GM18870 (cell line): ENCODE measurements around the gene GAS5.
"Not testable (repeated sequence)": the region's sequence is repeated elsewhere in the genome, so short reads cannot be mapped to it uniquely, and the experiment has no call there.

Experiments used
- ATAC-seq: cut with Tn5 transposase; IDR thresholded peaks from one replicate; pipeline ENCODE4 v1.9.1; 2021; ENCODE audit warnings: moderate library complexity; ENCODE audit not compliant: unreplicated experiment

The GAS5 gene

GRCh38 chr1:173867753-173868265, at the start of gene GAS5:
Gene GAS5, minus strand, starts transcription at chr1:173867989.
- peak; percentile 80 for ATAC-seq

DNA sequence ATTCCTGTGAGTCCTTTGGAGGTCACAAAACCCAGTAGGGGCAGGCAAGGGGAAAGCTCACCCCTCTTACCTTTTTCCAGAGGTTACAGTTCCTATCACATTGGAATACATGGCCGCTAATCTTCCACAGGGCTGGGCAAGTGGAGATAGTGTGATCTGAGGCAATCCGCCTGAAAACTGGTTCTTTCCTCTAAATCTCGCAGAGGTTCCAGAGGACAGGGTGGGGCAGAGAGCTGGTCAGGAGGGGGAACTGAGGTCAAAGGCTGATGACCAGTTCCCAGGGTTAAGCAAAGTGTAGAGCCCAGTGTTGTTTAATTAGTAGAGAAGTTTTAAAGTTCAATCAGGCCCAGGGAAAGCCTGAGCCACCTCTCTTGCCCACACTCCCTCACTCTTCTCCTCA, 49.4 kb upstream of the GAS5 start, which contains the start of gene SERPINC1:
SERPINC1 (minus strand) TSS at position 179 of the 400 bp plus-strand sequence; CDS start at position 111, 68 bp downstream.
- ATAC-seq = no peak

DNA sequence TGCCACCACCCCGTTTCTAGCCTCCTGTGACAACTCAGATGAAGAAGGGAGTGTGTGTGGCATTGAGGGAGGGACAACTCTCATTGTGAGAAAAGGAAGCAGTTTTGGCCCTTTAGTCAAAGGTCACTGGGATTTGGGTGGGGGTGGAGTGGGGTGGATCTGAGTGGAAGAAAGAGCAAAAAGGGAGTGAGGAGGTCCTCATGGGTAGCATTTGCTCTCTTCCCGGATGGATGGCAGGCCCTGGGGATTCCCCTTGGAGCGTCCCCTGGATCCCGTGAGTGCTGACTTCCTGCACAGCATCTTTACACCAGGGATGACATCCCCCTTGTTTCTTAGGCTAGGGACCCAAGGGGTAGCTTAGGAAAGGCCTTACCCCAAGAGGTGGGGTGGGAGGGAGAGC, 48.9 kb upstream of the GAS5 start:
- no peak for ATAC-seq

DNA sequence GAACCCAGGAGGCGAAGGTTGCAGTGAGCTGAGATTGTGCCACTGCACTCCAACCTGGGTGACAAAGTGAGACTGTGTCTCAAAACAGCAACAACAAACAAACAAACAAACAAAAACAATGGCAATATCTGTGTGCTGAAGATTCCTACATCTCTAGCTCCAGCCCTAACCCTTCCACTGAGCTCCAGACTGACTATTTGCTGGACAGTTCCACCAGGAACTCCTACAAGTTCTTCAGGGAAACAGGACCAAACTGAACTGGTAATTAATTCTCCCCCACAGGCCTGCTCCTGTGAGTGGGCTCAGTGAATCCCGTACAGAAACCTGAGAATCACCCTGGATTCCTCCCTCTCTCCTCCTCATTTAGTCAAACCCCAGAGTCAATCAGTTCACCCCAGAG, 47.8 kb upstream of the GAS5 start:
- ATAC-seq = no peak

DNA sequence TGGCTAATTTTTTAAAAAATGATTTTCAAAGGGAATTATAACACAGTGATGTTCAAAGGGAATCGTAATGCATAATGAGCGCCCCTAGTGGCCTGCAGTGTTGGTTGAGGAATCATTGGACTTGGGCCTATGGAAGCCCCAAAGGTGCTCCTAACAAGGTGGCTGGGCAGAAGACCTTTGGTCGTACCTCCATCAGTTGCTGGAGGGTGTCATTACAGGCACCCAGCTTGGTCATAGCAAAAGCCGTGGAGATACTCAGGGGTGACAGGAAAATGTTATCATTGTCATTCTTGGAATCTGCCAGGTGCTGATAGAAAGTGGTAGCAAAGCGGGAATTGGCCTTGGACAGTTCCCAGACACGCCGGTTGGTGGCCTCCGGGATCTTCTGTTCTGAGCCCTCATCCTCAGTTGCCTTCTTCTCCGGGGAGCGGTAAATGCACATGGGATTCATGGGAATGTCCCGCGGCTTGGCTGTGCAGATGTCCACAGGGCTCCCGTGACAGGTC, 46.6 kb upstream of the GAS5 start:
- no peak for ATAC-seq

DNA sequence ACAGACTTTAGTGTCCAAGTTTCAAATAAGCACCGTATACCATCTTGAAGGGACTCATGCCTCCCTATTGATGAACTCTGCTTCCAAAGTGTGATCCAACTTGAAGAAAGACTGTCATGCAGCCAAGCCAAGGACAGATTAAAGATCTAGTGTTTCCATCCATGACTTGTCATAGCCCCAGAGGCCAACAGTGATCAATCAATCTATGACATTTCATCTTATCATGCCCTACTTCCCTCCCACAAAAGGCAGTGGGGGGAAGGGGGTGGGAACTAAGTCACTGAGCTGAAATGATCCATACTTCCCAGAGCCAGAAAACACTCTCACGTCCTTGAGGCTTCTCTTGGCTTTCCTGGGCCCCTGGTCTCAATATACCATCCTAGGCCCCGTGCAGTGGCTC, 45.3 kb upstream of the GAS5 start:
- ATAC-seq = no peak

DNA sequence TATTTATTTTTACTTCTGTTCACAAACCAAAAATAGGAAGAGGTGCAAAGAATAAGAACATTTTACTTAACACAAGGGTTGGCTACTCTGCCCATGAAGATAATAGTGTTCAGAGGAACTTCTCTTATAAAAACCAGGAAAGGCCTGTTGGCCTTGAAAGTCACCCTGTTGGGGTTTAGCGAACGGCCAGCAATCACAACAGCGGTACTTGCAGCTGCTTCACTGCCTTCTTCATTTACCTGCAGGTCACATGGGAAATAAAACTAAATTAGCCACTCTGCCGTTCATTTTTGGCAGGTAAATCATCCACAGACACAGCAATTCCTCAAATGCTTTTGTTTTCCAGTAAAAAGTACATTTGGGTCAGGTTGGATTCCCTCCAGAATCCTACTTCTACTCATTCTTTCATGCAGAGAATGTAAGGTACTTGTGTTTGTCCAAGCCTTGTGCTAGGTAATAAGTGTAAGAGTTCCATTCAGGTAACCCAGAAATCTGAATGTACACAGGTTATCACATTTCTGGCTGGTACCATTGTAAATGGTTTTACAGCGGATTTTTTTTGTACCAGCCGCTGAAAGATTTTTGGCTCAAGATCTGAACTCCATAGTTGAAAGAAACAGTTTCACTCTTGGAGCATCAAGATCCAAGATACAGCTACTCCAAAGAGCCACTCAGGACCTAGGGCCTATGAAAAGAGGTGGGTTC, 36.2 kb upstream of the GAS5 start:
- no peak for ATAC-seq

DNA sequence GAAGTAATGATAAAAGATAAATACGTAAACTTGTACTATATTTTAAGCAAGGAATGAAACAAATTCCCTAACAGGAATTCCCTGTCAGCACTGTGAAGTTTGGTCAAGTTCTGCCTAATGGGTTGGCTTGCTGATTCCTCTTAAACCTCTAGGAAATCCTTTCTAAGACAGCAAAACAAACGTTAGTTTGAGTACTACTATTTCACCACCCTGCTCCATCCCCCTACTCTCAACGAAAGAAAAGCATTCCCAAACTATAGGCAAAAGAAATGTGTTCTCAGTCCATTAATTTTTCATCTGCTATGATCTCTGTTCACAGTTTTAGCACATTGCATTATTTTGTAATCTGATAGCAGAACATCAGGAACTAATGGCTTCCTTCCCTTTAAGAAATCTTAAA, 33.2 kb upstream of the GAS5 start:
- ATAC-seq = no peak

DNA sequence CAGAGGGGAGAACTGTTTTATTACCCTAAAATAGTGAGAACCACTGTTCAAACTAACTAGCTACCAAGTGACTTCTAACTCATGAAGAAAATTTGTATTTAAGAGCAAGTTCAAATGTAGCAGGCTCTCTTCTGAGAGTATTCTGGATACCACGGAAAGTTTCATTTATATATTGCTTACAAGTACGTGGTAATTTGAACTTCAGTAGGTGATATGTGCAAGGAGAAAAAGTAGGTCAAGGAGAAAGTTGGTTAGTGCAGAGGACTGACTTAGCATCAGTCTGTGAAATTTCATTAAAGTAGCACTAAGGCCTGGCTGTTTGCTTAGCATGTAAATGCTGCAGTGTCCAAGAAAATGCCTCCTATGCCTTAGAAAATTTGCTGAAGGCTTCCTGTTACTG, 32.6 kb upstream of the GAS5 start:
- no peak for ATAC-seq

DNA sequence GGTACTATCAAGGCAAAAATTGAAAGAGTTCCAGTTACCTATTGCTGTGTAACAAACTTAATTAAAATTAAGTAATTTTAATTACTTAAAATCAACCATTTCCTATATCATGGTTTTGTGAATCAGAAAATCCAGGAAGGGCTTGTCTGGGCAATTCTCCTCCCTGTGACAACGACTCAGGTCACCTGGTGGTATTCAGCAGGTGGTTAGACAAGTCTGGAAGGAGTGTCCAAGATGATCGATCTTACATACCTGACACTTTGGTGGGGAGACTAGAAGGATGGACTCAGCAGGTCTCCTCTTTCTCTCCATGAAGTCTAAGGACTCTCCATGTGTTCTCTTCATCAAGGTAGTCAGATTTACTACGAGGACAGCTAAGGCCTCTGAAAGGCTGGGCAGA, 26.4 kb upstream of the GAS5 start:
- ATAC-seq = no peak

DNA sequence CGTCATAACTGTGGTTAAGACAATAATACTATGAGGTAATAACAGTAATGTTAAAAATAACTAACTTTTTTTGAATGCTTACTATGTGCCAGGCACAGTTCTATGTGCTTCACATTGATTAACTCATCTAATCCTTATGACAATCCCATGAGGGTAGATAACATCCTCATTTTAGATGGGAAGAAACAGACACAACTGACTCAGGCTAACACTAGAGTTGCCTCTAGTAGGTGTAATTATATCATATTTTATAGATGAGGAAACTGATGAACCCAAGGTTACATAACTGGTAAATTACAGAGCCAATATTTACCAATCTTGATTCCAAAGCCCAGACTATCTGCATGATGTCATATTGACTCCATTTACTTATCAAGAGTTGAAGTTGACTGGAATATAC, 25.8 kb upstream of the GAS5 start:
- no peak for ATAC-seq

GRCh38 chr1:173889885-173890284, 22.1 kb upstream of the GAS5 start:
- ATAC-seq = no peak

- no peak for ATAC-seq
These were observed 21.0 kb upstream of the GAS5 start for GRCh38 chr1:173888749-173889148.

DNA sequence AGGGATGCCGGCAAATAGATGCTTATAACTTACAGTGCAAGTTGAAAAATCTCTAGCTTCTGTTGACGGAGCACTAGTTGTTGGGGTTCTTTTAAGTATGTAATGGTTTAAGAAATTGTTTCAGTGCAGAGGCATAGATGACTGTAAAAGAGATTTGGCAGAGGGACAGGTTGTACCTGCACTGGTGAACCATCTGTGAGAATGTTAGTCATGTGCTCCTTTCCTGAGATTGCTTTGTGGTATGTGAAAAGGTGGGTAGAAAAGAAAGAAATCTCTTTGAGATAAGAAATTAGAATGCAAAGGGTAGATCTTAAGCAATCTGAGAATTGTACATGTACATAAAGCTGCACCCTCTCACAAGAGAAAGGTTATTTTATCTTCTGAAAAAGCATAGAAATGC, 19.8 kb upstream of the GAS5 start:
- no peak for ATAC-seq

DNA sequence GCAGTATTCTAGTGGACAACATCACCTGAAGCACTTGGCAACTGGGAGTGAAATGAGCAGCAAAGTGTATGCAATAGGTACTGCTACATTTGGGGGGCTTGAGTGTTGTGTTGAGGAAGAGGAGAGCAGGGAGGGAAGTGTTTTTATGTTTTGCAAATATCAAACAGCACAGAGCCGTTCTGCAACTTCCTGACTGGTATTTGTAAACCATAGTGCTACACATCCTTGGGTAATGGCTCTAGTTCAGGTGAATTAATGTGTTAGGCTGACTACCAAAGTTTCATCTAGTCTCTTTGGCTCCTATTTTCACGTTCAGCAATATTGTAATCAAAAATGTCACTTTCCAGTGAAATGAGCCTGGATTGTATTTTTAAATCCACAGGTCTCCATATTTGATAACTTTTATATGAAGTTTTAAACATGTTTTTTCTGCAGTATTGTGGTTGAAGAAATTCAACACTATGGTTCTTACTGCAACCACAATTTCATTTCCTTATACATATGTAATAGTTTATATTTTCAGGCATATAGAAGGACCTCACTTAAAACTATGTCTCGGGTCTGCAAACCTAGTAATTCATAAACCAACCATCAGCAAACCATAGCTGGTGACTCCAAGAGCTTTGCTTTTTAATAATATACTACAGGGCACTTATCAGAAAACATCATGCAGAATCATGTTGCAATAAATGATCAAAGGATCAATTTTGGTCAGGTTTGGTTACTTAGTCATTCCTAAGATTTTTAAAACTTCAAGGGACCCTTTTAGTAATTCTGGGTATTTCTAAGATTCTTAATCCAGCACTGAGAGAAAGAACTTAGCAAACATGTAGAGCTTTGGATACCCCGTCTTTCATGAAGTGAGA, 19.2 kb upstream of the GAS5 start:
- no peak for ATAC-seq

- ATAC-seq = no peak
These were observed 16.9 kb upstream of the GAS5 start for GRCh38 chr1:173884701-173885100.

- not testable (repeated sequence) for ATAC-seq
These were observed 13.3 kb upstream of the GAS5 start for GRCh38 chr1:173881117-173881516.

- ATAC-seq = no peak
These were observed 10.5 kb upstream of the GAS5 start for GRCh38 chr1:173878251-173878650.

DNA sequence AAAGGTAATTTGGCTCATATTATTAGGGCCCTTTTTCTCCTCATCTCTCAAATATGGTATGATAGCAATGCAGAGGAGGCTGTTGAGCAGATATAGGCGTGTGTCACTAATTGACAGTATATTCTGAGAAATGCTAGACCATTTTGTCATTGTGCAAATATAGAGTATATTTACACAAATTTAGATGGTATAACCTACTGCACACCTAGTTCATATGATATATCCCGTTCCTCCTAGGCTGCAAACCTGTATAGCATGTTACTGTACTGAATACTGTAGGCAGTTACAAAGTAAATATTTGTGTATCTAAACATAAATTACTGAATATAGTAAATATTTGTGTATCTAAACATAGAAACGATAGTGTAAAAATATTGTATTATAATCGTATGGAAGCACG, 8.9 kb upstream of the GAS5 start:
- ATAC-seq = no peak

- no peak for ATAC-seq
These were observed 3.7 kb upstream of the GAS5 start for GRCh38 chr1:173871500-173871899.

- ATAC-seq = no peak
These were observed 3.3 kb upstream of the GAS5 start for GRCh38 chr1:173871091-173871490.
